GM13976 (cell line): ENCODE data around the gene SMPD3.

Experiments
- DNase-seq: peaks from one replicate; pipeline ENCODE4 v3.0.0; 2012; ENCODE audit warnings: low spot score
- in situ Hi-C: fragments of 300-500 bp; cut with MboI; formaldehyde crosslinking; loops from one replicate; pipeline ENCODE4 v1.12.0; 2022; ENCODE audit warnings: low sequenced_read_pairs, mixed read lengths, inconsistent platforms; ENCODE audit not compliant: unreplicated experiment
- TF ChIP-seq, protein P1 (sequence below): IDR thresholded peaks from 2 replicates; pipeline ENCODE4 v1.5.1; 2012; ENCODE audit warnings: borderline replicate concordance, mild to moderate bottlenecking; ENCODE audit not compliant: insufficient read depth; ENCODE audit errors: extremely low read depth, missing control alignments, control extremely low read depth

The SMPD3 gene

DNA sequence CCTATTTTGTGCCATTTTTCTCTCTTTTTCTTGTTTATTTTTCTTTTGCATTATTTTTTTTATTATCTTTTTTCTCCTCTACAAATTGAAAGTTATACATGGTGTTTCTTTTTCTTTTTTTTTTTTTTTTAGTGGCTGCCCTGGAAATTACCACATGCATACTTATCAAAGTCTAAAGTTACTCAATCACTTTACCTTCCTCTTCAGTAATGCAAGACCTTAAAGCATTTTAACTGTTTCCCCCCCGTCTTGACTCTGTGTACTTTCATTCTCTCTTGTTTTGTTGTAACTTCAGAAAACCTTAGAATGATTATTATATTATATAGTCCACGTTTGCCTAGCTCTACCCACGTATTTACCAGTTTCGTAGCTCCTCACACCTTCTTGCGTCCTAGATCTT, 33.3 kb upstream of the SMPD3 start:
- no peak for DNase-seq
- TF ChIP-seq, protein P1, sequence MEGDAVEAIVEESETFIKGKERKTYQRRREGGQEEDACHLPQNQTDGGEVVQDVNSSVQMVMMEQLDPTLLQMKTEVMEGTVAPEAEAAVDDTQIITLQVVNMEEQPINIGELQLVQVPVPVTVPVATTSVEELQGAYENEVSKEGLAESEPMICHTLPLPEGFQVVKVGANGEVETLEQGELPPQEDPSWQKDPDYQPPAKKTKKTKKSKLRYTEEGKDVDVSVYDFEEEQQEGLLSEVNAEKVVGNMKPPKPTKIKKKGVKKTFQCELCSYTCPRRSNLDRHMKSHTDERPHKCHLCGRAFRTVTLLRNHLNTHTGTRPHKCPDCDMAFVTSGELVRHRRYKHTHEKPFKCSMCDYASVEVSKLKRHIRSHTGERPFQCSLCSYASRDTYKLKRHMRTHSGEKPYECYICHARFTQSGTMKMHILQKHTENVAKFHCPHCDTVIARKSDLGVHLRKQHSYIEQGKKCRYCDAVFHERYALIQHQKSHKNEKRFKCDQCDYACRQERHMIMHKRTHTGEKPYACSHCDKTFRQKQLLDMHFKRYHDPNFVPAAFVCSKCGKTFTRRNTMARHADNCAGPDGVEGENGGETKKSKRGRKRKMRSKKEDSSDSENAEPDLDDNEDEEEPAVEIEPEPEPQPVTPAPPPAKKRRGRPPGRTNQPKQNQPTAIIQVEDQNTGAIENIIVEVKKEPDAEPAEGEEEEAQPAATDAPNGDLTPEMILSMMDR: no peak
- in situ Hi-C loops: no loop called here

DNA sequence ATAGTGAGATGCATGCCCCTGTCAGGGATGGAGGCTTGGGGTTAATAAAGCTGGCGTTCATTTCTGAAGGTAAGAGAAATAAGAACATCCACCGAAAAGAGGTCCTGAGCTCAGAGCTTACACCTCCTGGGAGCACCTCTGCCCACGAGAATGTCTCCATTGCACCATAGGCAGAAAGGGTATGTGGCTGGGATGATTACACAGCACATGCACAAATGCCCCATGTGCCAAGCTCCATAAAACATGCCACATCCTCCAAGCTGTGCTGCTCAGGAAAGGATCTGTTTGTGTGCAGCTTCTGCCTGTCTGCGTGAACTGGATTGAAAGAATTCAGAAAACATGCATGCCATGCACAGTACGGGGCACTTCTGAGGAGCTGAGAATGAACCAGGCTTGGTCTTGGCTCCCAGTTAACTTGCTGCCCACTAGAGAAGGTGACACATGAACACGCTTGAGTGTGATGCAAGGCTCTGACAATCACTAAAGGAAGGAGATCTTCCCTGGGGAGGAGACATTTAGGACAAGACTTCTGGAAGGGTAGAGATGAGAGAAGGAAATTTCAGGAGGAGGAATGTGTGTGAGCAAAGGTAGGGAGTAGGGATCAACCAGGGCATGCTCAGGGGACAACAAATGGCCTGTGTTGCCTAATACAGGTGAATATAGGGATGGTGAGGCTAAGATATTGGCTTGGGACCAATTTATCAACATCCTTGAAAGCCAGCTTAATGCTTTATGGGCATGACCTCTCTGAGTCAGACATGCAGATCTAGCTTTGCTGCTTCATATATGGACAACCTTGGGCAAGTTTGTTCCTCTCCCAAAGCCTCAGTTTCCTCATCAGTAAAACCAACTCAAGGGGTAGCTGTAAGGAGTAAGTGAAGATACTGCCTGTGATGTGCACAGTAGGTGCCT, 32.0 kb upstream of the SMPD3 start:
- in situ Hi-C loops: no loop called here
- no peak for DNase-seq
- TF ChIP-seq, protein P1: no peak

DNA sequence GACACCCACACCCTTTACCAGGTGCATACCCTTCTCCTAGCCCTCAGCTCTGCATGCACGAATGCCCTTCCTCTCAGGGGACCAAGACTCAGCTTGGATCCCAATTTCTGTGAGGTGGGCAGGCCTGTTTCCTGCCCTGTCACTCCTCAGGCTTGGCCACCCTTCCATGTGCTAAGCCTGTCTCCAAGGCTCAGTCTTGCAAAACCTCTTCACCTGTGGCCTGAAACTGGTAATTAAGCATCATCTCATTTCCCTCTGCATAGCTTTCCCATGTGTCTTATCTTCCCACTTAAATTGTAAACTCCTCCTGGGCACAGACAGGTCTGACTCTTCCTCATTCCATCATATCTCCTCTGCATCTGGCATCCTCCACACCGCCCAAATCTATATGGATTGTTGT, 31.0 kb upstream of the SMPD3 start:
- in situ Hi-C loops: no loop called here
- no peak for DNase-seq
- TF ChIP-seq, protein P1: no peak

DNA sequence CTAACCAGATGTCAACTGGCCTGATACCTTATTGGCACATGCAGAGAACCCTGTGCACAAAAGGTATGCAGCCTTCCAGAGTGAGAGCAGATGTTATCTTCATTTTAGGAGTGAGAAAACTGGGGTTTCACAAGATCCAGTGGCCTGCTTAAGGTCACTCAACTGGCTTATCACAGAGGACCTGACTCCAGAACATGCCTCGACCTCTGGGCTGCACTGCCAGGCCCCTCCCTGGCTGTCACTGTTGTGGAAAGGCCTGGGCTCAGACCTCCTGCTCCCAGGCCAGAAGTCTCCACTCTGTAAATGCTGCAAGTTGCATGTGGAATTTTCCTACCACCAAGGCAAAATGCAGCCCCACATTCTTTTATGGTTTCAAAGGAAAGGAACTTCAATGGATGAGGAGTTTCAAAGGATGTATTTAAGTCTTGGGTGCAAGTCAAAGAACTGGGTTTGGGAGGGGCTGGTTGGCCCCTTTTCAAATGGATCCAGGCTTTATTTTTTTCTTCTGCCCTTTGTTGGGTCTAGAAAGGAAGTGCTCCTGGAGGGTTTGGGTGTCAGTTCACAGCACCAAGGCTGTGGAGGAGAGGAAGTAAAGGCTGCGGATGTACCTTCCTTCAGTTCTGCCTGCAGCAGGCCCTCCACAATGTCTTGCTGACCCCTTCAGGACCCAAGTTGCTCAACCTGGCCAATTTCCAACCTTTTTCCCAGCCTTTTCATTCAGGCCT, 30.4 kb upstream of the SMPD3 start:
- DNase-seq: no peak
- TF ChIP-seq, protein P1: no peak
- in situ Hi-C loops: no loop called here

DNA sequence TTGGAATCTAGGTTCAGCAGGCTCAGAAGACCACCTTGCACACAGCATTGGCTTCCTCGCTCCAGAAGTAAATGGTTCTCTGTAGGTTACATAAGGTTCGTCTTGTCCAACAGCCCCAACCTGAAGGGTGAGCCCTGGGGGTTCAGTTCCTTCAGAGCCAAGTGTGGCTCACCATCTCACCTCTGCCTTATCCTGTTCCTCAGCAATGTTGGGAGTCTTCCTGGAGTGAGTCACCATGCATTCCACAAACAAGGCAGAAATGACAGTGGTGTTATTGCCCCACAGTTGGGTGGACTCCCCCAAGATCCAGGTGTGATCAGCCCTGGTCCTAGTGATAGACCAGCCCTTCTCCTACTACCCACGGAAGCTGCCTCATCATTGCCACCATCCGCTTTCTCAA, 26.8 kb upstream of the SMPD3 start:
- in situ Hi-C loops: no loop called here
- TF ChIP-seq, protein P1: no peak
- no peak for DNase-seq

DNA sequence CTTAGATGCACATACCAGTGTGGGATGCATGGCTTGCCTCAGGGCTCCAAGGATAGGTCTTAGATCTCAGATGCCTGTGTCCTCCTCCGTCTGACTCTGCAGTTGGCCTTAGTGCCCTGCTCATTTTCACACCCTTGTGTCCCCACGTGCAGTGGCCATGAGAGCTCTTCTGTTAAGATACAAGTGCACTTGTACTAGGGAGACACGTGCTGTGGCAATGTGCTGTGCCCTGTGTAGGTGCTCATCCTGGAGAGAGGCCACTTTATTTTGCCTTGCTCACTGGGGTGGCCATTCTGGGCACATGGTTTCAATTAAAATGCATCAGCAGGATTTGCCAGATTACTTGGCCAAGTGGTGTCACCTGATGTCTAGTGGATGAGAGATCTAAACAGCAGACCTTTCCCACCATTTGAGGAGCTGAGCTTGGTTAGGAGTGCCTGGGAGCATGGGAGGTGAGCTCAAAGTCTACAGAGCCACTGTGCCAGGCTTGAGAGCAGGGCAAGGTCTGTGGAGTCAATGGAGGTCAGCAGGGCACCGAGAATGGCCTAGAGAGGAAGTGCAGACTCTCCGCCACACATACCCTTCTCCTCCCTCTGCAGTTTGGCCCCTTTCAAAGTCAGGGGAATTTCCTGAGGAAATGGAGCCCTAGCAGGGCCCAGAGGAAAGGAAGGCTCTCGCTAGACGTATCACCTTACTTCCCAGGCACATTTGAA, 25.2 kb upstream of the SMPD3 start:
- DNase-seq: no peak
- in situ Hi-C loops: no loop called here
- TF ChIP-seq, protein P1: no peak
